ENCODE measurements around the gene UBE3D.

Gene UBE3D

GRCh38 chr6:82989736-82990290, 75.8 kb downstream of the UBE3D start:
- no peak overlapping the region for H3K4me3 ChIP-seq (ENCODE audit: low read depth, low read length)
- no peak for TF ChIP-seq CTCF (IDR thresholded peaks at IDR 0.05; ENCODE audit: low read depth, low read length)

GRCh38 chr6:82988930-82989351, 76.7 kb downstream of the UBE3D start:
- H3K4me3 ChIP-seq (ENCODE audit: low read depth, low read length), result no peak overlapping the region
- no peak for TF ChIP-seq CTCF (IDR thresholded peaks at IDR 0.05; ENCODE audit: low read depth, low read length)

- TF ChIP-seq CTCF (IDR thresholded peaks at IDR 0.05; ENCODE audit: low read depth, low read length), result no peak
- no peak overlapping the region for H3K4me3 ChIP-seq (ENCODE audit: low read depth, low read length)
These were observed 77.7 kb downstream of the UBE3D start for GRCh38 chr6:82987951-82988350.

- H3K4me3 ChIP-seq (ENCODE audit: low read depth, low read length), result no peak overlapping the region
- no peak for TF ChIP-seq CTCF (IDR thresholded peaks at IDR 0.05; ENCODE audit: low read depth, low read length)
These were observed 78.2 kb downstream of the UBE3D start for GRCh38 chr6:82987416-82987815.

- no peak overlapping the region for H3K4me3 ChIP-seq (ENCODE audit: low read depth, low read length)
- TF ChIP-seq CTCF (IDR thresholded peaks at IDR 0.05; ENCODE audit: low read depth, low read length), result no peak
These were observed 80.9 kb downstream of the UBE3D start for GRCh38 chr6:82984720-82985119.

- TF ChIP-seq CTCF (IDR thresholded peaks at IDR 0.05; ENCODE audit: low read depth, low read length), result no peak
- no peak overlapping the region for H3K4me3 ChIP-seq (ENCODE audit: low read depth, low read length)
These were observed 85.6 kb downstream of the UBE3D start for GRCh38 chr6:82980086-82980485.

- no peak overlapping the region for H3K4me3 ChIP-seq (ENCODE audit: low read depth, low read length)
- no peak for TF ChIP-seq CTCF (IDR thresholded peaks at IDR 0.05; ENCODE audit: low read depth, low read length)
These were observed 86.0 kb downstream of the UBE3D start for GRCh38 chr6:82979657-82980056.
